HepG2 (cell line): Measurements from ENCODE around the gene OSBPL2. TPM values are rescaled to one million over a fixed set of nuclear protein-coding genes. Genes with fewer than 3 reads are reported as not detected.

ENCODE experiments used
- ATF7-NPFF ChIP-seq: sonication (generic); formaldehyde crosslinking; IDR thresholded peaks from 2 replicates; pipeline ENCODE4 v1.8.1; 2023; ENCODE audit warnings: mild to moderate bottlenecking, low read depth, missing genetic modification reagents, moderate library complexity
- CCDC6 ChIP-seq: sonication (generic); formaldehyde crosslinking; IDR thresholded peaks from 2 replicates; pipeline ENCODE4 v1.8.1; 2022; ENCODE audit warnings: mild to moderate bottlenecking, missing genetic modification reagents, moderate library complexity
- ELF4 ChIP-seq: sonication (generic); formaldehyde crosslinking; IDR thresholded peaks from 2 replicates; pipeline ENCODE4 v1.5.0; 2020; ENCODE audit warnings: missing genetic modification reagents, mild to moderate bottlenecking, moderate library complexity, borderline replicate concordance
- HOXD1 ChIP-seq: sonication (generic); formaldehyde crosslinking; IDR thresholded peaks from 2 replicates; pipeline ENCODE4 v1.5.0; 2020; ENCODE audit warnings: missing genetic modification reagents
- IRF2 ChIP-seq: IDR thresholded peaks from 2 replicates; pipeline ENCODE4 v1.6.1; 2018; ENCODE audit warnings: missing genetic modification reagents, missing compliant biosample characterization
- JUN ChIP-seq: sonication (generic); formaldehyde crosslinking; IDR thresholded peaks from 2 replicates; pipeline ENCODE4 v1.4.0; 2020; ENCODE audit warnings: mild to moderate bottlenecking, missing genetic modification reagents
- ZBTB42 ChIP-seq: sonication (generic); formaldehyde crosslinking; IDR thresholded peaks from 2 replicates; pipeline ENCODE4 v1.5.0; 2020; ENCODE audit warnings: mild to moderate bottlenecking, missing genetic modification reagents
- ZBTB7B ChIP-seq: sonication (generic); formaldehyde crosslinking; IDR thresholded peaks from 2 replicates; pipeline ENCODE4 v1.4.0; 2020; ENCODE audit warnings: missing genetic modification reagents
- ZNF180 ChIP-seq: sonication (generic); formaldehyde crosslinking; IDR thresholded peaks from 2 replicates; pipeline ENCODE4 v1.4.0; 2020; ENCODE audit warnings: low read depth, missing genetic modification reagents, borderline replicate concordance
- ZNF451 ChIP-seq: sonication (generic); formaldehyde crosslinking; IDR thresholded peaks from 2 replicates; pipeline ENCODE4 v1.5.0; 2020; ENCODE audit warnings: mild to moderate bottlenecking, missing genetic modification reagents
- ZNF619 ChIP-seq: sonication (generic); formaldehyde crosslinking; IDR thresholded peaks from 2 replicates; pipeline ENCODE4 v1.4.0; 2020; ENCODE audit warnings: mild to moderate bottlenecking, missing genetic modification reagents
- ZNF660 ChIP-seq: sonication (generic); formaldehyde crosslinking; IDR thresholded peaks from 2 replicates; pipeline ENCODE4 v1.5.1; 2020; ENCODE audit warnings: mild to moderate bottlenecking, low read depth, missing genetic modification reagents, borderline replicate concordance
- ZSCAN30 ChIP-seq: sonication (generic); formaldehyde crosslinking; IDR thresholded peaks from 2 replicates; pipeline ENCODE4 v1.5.0; 2020; ENCODE audit warnings: mild to moderate bottlenecking, missing genetic modification reagents
- polyA plus RNA-seq, 8 experiments: library from polyadenylated mRNA; depleted of rRNA in 3 of 8; stranded (reverse) in 7 of 8; unstranded in 1 of 8; fragments of >200 nt; fragmentation: Illumina TruSeq in 4 of 8; extraction: Trizol in 4 of 8; gene quantifications; 2 replicates each; pipeline versions ENCODE4 v1.2.1 to v1.2.3, GENCODE V29; 2011 to 2016; ENCODE audit warnings: low read depth in 4 of 8, missing spikeins in 1 of 8, mixed read lengths in 1 of 8; ENCODE audit not compliant: insufficient read depth in 1 of 8
- total RNA-seq, 5 experiments: library from RNA; depleted of rRNA; stranded (reverse); fragments of >200 nt; fragmentation: Illumina TruSeq; extraction: Trizol; gene quantifications; 2 replicates each; pipeline ENCODE4 v1.2.3, GENCODE V29; 2016; ENCODE audit warnings: low read depth in 1 of 5
- TF ChIP-seq, protein P1 (sequence below): sonication (generic); formaldehyde crosslinking; IDR thresholded peaks from 2 replicates; pipeline ENCODE4 v1.9.0; 2021; ENCODE audit warnings: missing genetic modification reagents, mild to moderate bottlenecking, borderline replicate concordance
- TF ChIP-seq, protein P2 (sequence below): IDR thresholded peaks from 2 replicates; pipeline ENCODE4 v1.6.1; 2018; ENCODE audit warnings: missing genetic modification reagents
- TF ChIP-seq, protein P3 (sequence below): sonication (generic); formaldehyde crosslinking; IDR thresholded peaks from 2 replicates; pipeline ENCODE4 v1.4.0; 2020; ENCODE audit warnings: mild to moderate bottlenecking, missing genetic modification reagents
- TF ChIP-seq, protein P4 (sequence below): sonication (generic); formaldehyde crosslinking; IDR thresholded peaks from 2 replicates; pipeline ENCODE4 v1.4.0; 2020; ENCODE audit warnings: mild to moderate bottlenecking, missing genetic modification reagents

The OSBPL2 gene
- total and polyA plus RNA-seq, 2 of the 13 experiments (the other 11 are each of a cell fraction or from before 2014, with no cell fraction given) = 18.5 to 37.4 TPM

DNA sequence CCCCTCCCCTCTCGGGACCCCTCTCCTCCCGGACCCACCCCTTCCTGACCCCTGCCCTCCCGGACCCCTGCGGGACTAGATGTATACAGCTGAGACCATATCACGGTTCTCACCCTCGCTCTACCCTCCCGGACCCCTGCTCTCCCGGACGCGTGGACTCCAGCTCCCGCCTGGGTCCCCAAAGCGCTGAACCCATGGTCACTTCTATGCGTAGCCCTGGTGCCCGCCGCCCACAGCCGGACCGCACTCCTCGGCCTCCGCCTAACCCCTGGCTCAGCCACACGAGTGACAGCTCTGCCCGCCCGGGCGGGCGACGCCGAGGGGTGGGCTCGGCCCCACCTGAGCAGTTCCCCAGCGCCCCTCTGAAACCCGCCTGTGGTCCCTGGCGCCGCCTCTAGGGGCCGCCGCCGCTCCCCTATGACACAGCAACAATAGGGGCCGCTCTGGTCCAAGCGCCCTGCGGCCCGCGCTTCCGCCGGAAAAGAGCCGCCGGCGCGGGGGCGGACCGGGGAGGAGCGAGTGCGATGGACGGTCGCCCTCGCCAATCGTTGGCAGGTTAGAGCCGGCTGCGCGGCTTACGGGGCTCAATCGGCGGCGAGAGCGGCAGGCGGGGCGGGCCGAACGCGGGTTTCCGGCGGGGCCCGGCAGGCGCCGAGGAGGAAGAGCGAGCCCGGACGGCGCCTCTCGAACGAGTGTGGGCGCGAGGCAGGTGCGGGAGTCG lies 64.2 kb downstream of the OSBPL2 start, which contains the start of gene ADRM1 (continued):
- TF ChIP-seq, protein P1, sequence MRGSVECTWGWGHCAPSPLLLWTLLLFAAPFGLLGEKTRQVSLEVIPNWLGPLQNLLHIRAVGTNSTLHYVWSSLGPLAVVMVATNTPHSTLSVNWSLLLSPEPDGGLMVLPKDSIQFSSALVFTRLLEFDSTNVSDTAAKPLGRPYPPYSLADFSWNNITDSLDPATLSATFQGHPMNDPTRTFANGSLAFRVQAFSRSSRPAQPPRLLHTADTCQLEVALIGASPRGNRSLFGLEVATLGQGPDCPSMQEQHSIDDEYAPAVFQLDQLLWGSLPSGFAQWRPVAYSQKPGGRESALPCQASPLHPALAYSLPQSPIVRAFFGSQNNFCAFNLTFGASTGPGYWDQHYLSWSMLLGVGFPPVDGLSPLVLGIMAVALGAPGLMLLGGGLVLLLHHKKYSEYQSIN (CRISPR knock-in tag) = no peak
- TF ChIP-seq, protein P2, sequence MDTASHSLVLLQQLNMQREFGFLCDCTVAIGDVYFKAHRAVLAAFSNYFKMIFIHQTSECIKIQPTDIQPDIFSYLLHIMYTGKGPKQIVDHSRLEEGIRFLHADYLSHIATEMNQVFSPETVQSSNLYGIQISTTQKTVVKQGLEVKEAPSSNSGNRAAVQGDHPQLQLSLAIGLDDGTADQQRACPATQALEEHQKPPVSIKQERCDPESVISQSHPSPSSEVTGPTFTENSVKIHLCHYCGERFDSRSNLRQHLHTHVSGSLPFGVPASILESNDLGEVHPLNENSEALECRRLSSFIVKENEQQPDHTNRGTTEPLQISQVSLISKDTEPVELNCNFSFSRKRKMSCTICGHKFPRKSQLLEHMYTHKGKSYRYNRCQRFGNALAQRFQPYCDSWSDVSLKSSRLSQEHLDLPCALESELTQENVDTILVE (CRISPR knock-in tag) = peak; percentile 95
- TF ChIP-seq ZBTB7B (CRISPR knock-in tag) = peak; percentile 100
- no peak for TF ChIP-seq ELF4 (CRISPR knock-in tag)
- peak; percentile 91 for TF ChIP-seq IRF2 (CRISPR knock-in tag)
- TF ChIP-seq, protein P3, sequence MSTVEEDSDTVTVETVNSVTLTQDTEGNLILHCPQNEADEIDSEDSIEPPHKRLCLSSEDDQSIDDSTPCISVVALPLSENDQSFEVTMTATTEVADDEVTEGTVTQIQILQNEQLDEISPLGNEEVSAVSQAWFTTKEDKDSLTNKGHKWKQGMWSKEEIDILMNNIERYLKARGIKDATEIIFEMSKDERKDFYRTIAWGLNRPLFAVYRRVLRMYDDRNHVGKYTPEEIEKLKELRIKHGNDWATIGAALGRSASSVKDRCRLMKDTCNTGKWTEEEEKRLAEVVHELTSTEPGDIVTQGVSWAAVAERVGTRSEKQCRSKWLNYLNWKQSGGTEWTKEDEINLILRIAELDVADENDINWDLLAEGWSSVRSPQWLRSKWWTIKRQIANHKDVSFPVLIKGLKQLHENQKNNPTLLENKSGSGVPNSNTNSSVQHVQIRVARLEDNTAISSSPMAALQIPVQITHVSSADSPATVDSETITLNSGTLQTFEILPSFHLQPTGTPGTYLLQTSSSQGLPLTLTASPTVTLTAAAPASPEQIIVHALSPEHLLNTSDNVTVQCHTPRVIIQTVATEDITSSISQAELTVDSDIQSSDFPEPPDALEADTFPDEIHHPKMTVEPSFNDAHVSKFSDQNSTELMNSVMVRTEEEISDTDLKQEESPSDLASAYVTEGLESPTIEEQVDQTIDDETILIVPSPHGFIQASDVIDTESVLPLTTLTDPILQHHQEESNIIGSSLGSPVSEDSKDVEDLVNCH (CRISPR knock-in tag) = no peak
- TF ChIP-seq, protein P4, sequence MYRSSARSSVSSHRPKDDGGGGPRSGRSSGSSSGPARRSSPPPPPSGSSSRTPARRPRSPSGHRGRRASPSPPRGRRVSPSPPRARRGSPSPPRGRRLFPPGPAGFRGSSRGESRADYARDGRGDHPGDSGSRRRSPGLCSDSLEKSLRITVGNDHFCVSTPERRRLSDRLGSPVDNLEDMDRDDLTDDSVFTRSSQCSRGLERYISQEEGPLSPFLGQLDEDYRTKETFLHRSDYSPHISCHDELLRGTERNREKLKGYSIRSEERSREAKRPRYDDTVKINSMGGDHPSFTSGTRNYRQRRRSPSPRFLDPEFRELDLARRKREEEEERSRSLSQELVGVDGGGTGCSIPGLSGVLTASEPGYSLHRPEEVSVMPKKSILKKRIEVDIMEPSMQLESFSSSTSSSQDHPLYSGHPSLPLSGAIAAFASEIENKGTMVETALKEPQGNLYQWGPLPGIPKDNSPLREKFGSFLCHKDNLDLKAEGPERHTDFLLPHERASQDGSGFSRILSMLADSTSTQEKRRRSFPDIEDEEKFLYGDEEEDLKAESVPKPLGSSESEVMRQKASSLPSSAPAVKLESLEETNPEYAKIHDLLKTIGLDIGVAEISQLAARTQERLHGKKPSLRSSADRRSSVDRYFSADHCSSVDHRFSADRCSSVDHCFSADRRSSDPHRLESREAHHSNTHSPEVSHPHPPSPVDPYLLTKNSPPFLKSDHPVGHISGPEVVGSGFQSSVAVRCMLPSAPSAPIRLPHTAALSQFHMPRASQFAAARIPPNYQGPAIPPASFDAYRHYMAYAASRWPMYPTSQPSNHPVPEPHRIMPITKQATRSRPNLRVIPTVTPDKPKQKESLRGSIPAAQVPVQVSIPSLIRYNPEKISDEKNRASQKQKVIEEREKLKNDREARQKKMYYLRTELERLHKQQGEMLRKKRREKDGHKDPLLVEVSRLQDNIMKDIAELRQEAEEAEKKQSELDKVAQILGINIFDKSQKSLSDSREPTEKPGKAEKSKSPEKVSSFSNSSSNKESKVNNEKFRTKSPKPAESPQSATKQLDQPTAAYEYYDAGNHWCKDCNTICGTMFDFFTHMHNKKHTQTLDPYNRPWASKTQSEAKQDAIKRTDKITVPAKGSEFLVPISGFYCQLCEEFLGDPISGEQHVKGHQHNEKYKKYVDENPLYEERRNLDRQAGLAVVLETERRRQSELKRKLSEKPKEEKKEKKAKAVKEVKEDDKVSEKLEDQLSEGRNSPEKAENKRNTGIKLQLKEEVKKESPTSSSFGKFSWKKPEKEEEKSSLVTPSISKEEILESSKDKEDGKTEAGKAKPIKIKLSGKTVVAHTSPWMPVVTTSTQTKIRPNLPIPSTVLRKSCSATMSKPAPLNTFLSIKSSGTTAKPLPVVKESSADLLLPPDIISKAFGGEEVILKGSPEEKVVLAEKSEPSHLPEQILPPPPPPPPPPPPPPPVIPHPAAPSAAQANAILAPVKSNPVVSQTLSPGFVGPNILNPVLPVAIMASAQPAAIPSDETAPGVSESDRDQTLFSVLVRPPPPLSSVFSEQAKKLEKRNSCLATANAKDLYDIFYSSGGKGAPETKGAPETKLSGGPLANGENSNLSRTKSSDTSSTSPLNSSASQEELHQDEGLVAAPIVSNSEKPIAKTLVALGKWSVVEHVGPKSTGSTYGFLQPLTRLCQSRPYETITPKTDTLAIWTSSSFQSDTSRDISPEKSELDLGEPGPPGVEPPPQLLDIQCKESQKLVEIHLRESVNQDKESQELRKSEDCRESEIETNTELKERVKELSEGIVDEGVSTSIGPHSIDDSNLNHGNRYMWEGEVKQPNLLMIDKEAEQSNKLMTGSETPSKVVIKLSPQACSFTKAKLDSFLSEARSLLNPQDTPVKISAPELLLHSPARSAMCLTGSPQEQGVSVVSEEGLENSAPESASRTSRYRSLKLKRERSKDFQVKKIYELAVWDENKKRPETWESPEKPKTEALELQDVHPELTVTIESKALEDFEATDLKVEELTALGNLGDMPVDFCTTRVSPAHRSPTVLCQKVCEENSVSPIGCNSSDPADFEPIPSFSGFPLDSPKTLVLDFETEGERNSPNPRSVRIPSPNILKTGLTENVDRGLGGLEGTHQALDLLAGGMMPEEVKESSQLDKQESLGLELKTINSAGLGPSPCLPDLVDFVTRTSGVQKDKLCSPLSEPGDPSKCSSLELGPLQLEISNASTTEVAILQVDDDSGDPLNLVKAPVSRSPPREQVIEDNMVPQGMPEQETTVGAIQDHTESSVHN (CRISPR knock-in tag) = no peak
- TF ChIP-seq ZNF619 (CRISPR knock-in tag) = peak; percentile 41; the same call in 1 of the 2 replicates
- peak; percentile 71 for TF ChIP-seq HOXD1 (CRISPR knock-in tag)
- no peak; the same call in 1 of the 2 replicates for TF ChIP-seq ZNF451 (CRISPR knock-in tag)
- no peak for TF ChIP-seq ZNF660 (CRISPR knock-in tag)
- peak; percentile 37; the same call in 1 of the 2 replicates for TF ChIP-seq CCDC6 (CRISPR knock-in tag)
- TF ChIP-seq ZNF180 (CRISPR knock-in tag) = no peak
- no peak for TF ChIP-seq JUN
- no peak for TF ChIP-seq ZSCAN30 (CRISPR knock-in tag)
- no peak for TF ChIP-seq ZBTB42
- no peak for TF ChIP-seq ATF7-NPFF
